Fibroblast of skin of abdomen (primary cell): ENCODE data around the gene NAALADL1.
"Not testable (repeated sequence)": the region's sequence is repeated elsewhere in the genome, so short reads cannot be mapped to it uniquely, and the experiment has no call there.

Source experiments
- DNase-seq: peaks from one replicate; pipeline ENCODE4 v3.0.0-alpha.2; 2013

Gene NAALADL1

GRCh38 chr11:65045728-65046127 lies 12.6 kb downstream of the NAALADL1 start:
- no peak for DNase-seq

- no peak for DNase-seq
These were observed 13.3 kb downstream of the NAALADL1 start for GRCh38 chr11:65045061-65045460.

- peak; percentile 8 for DNase-seq
These were observed 14.4 kb downstream of the NAALADL1 start for GRCh38 chr11:65043881-65044501.

GRCh38 chr11:65042891-65043290 lies 15.5 kb downstream of the NAALADL1 start:
- no peak for DNase-seq

GRCh38 chr11:65040847-65041622 lies 17.3 kb downstream of the NAALADL1 start, which contains the start of gene SAC3D1:
Gene SAC3D1, plus strand, starts transcription at chr11:65041210. Its CDS starts 83 bp downstream, at chr11:65041293.
- DNase-seq = peak; percentile 94

- DNase-seq = no peak
These were observed 17.9 kb downstream of the NAALADL1 start for GRCh38 chr11:65040520-65040846.

GRCh38 chr11:65036931-65037330 lies 21.4 kb downstream of the NAALADL1 start:
- no peak for DNase-seq

- DNase-seq = no peak
These were observed 22.8 kb downstream of the NAALADL1 start for GRCh38 chr11:65035579-65035978.

GRCh38 chr11:65034423-65034822 lies 23.9 kb downstream of the NAALADL1 start:
- no peak for DNase-seq

GRCh38 chr11:65032216-65032615 lies 26.1 kb downstream of the NAALADL1 start:
- no peak for DNase-seq

GRCh38 chr11:65027213-65028067 lies 30.9 kb downstream of the NAALADL1 start, which contains the start of gene SNX15:
Gene SNX15, plus strand, starts transcription at chr11:65027439. Its CDS starts 99 bp downstream, at chr11:65027538.
- peak; percentile 97 for DNase-seq

GRCh38 chr11:65026810-65027209 lies 31.5 kb downstream of the NAALADL1 start:
- DNase-seq = no peak

- DNase-seq = not testable (repeated sequence)
These were observed 34.9 kb downstream of the NAALADL1 start for GRCh38 chr11:65023502-65023901.

- DNase-seq = no peak
These were observed 36.8 kb downstream of the NAALADL1 start for GRCh38 chr11:65021509-65021908.

GRCh38 chr11:65021003-65021402 lies 37.4 kb downstream of the NAALADL1 start:
- no peak for DNase-seq

GRCh38 chr11:65019824-65020223 lies 38.5 kb downstream of the NAALADL1 start:
- no peak for DNase-seq

- no peak for DNase-seq
These were observed 40.4 kb downstream of the NAALADL1 start for GRCh38 chr11:65017937-65018336.

GRCh38 chr11:65016705-65017104 lies 41.6 kb downstream of the NAALADL1 start:
- DNase-seq = no peak

GRCh38 chr11:65014726-65015227 lies 43.6 kb downstream of the NAALADL1 start:
- DNase-seq = no peak

GRCh38 chr11:65013888-65014725 lies 44.2 kb downstream of the NAALADL1 start, which contains the start of gene ARL2:
Gene ARL2, plus strand, starts transcription at chr11:65014160. Its CDS starts 48 bp downstream, at chr11:65014208.
- DNase-seq = peak; percentile 92

GRCh38 chr11:65013130-65013887 lies 45.0 kb downstream of the NAALADL1 start:
- DNase-seq = peak; percentile 87
